ENCODE results near the gene UBLCP1. TPM values are rescaled to one million over a fixed set of nuclear protein-coding genes. Genes with fewer than 3 reads are reported as not detected.

The UBLCP1 gene
- total RNA-seq (2021; ENCODE audit: unreplicated experiment) (32.9 TPM), Bru-seq, nascent RNA (percentile 92 among the genes with signal in this experiment), BruChase-seq, experiment 1, labeled RNA remaining after a 6-hour chase (percentile 94 among the genes with signal in this experiment), BruChase-seq, experiment 2, labeled RNA remaining after a 2-hour chase (percentile 86 among the genes with signal in this experiment)
- 6.2 and 8.4 TPM in 2 replicates for polyA plus RNA-seq (2012)
- long read RNA-seq, transcript UBLCP1-201 (11 exons, 2,392 nt), result major isoform, 62 of 66 reads
- long read RNA-seq, partial matches to known transcripts, result 2 of 66 reads
- long read RNA-seq, other reads (novel, unspliced or antisense), result 2 of 66 reads

GRCh38 chr5:159262859-159263568 is at the start of gene UBLCP1:
UBLCP1 (plus strand) TSS chr5:159263290; CDS start chr5:159268916, 5,626 bp downstream.
- H3K79me2 ChIP-seq (ENCODE audit: insufficient read depth, low read length), result peaks cover 42% of the 10 kb centered on the region
- POLR2A ChIA-PET, result no interaction called here
- H4K20me1 ChIP-seq (ENCODE audit: insufficient read depth), result no peaks in the 10 kb centered on the region
- H3K36me3 ChIP-seq (ENCODE audit: control insufficient read depth in 1 of 2, insufficient read depth in 2 of 2, low read length in 2 of 2), result no peaks in the 10 kb centered on the region
- peak within 1 kb of the TSS; percentile 93 to 98 for H3K4me3 ChIP-seq (replicated peaks in 1 of 2; ENCODE audit: low read depth in 1 of 2, low read length in 2 of 2)
- intact Hi-C loops (cut with micrococcal nuclease), result loop anchor here (2.0 to 5.0 kb wide), 2 partner anchors 54 to 86 kb away; partner anchors contain the start of gene RNF145
- no peaks in the 10 kb centered on the region for H3K27me3 ChIP-seq (ENCODE audit: insufficient read depth, low read length)
- H2AFZ ChIP-seq (ENCODE audit: low read depth, low read length, poor library complexity, severe bottlenecking), result peak within 1 kb of the TSS; percentile 59
- no peaks in the 10 kb centered on the region for H3K9me3 ChIP-seq (ENCODE audit: control insufficient read depth in 1 of 2, insufficient read depth in 1 of 2, low read depth in 1 of 2, low read length in 2 of 2)
- no peaks in the 10 kb centered on the region for H3K9me2 ChIP-seq (ENCODE audit: insufficient read depth)
- DNase-seq (ENCODE audit: low read depth, low spot score), result peak; percentile 78
- H3K4me1 ChIP-seq (ENCODE audit: control insufficient read depth in 1 of 2, insufficient read depth in 2 of 2, low read length in 2 of 2), result peaks cover 0 to 17% of the 10 kb centered on the region in 2 experiments; a peak in 3 of 4 replicates
- peak; percentile 90 for ATAC-seq
- peak within 1 kb of the TSS; percentile 90 for H3K4me2 ChIP-seq (ENCODE audit: low read length)
- RAD21 ChIA-PET (ENCODE audit: low non-redundant PET in 1 of 2, low total read pairs in 2 of 2, uncharacterized antibody in 2 of 2, unreplicated experiment in 2 of 2), result no interaction called here
- peak within 1 kb of the TSS; percentile 79 for H3K27ac ChIP-seq (ENCODE audit: low read depth, low read length)
- BruUV-seq (replicated peaks), result TSS peak; percentile 94
- peak within 1 kb of the TSS; percentile 80 for H3K9ac ChIP-seq (ENCODE audit: low read length)
- CTCF ChIA-PET, result no interaction called here
- TF ChIP-seq SIN3A (IDR thresholded peaks at IDR 0.05; ENCODE audit: low read depth) (peak; percentile 84), ZNF274 (IDR thresholded peaks at IDR 0.05; ENCODE audit: low read depth, low read length) (no peak), SRF (IDR thresholded peaks at IDR 0.05; ENCODE audit: low read depth) (no peak), RAD21 (IDR thresholded peaks at IDR 0.05; ENCODE audit: low read depth) (no peak), SP1 (IDR thresholded peaks at IDR 0.05; ENCODE audit: low read depth) (0 out of 2 replicates have a peak, but pooled peaks have one; percentile 36), EGR1 (IDR thresholded peaks at IDR 0.05; ENCODE audit: low read depth) (peak; percentile 51; the same call in 1 of the 2 replicates), TCF7L2 (IDR thresholded peaks at IDR 0.05; ENCODE audit: borderline replicate concordance, extremely low read depth, insufficient read depth, insufficient read length) (peak; percentile 34), CEBPB (IDR thresholded peaks at IDR 0.05; ENCODE audit: low read depth) (peak; percentile 75; the same call in 1 of the 2 replicates), FOSL1 (IDR thresholded peaks at IDR 0.05; ENCODE audit: low read depth) (no peak), ELF1 (IDR thresholded peaks at IDR 0.05; ENCODE audit: borderline replicate concordance, low read depth) (peak; percentile 75), EZH2 (IDR thresholded peaks at IDR 0.05) (no peak), YY1 (IDR thresholded peaks at IDR 0.05; ENCODE audit: extremely low read depth, insufficient replicate concordance, low read depth, low read length) (no peak), MAX (IDR thresholded peaks at IDR 0.05) (peak; percentile 80), CBX3 (IDR thresholded peaks at IDR 0.05; ENCODE audit: low read depth) (no peak), ATF3 (IDR thresholded peaks at IDR 0.05) (no peak), ZFX (IDR thresholded peaks at IDR 0.05) (peak; percentile 86), POLR2AphosphoS5 (IDR thresholded peaks at IDR 0.05; ENCODE audit: low read depth, low read length) (peak; percentile 91), REST (IDR thresholded peaks at IDR 0.05; ENCODE audit: low read depth) (no peak), POLR2A (IDR thresholded peaks at IDR 0.05; ENCODE audit: borderline replicate concordance, extremely low read depth, insufficient read depth, insufficient read length) (peak; percentile 89), EZH2phosphoT487 (IDR thresholded peaks at IDR 0.05; ENCODE audit: borderline replicate concordance) (no peak), CTCF (IDR thresholded peaks at IDR 0.05 in 2 of 3, conservative IDR thresholded peaks at IDR 0.05 in 1 of 3; ENCODE audit: borderline replicate concordance in 1 of 3, insufficient read depth in 1 of 3, low read depth in 2 of 3, low read length in 2 of 3) (no peak), JUND (IDR thresholded peaks at IDR 0.05) (no peak)

Data from HCT116 (cell line).